Measurements from ENCODE around the gene SOX13.

SOX13 gene

DNA sequence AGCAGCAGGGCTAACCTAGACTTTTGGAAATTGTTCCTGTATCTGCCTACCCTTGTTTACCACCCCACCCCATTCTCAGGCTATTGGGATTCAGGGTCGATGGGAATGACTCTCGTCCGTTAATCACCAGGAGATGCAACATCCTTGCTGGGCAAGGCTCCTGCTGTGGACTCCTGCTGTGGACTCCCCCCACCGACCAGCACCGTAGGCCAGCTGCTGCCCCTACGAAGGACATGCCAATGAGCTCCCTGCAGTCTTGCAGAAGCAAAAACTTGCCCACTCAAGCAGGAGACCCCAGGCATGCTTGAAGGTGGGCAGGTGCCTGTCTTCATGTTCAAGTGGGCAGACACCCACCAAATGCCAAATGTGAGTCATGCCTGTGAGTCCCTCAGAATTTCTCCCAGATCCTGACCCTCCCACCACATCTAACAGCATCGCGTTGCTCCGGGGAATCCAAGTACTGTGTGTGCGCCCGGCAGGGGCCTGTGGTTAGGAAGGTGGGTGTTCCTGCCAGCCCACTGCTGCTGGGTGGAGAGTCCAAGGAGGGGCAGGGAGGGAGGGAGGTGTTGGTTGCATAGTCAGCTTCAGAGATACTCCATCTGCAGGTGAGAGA is 41.7 kb upstream of the SOX13 start:
- Histone ChIP-seq H3K18ac (ENCODE audit: low read depth in 1 of 2, low read length in 2 of 2) (no peak overlapping the region), H3K9me3 (ENCODE audit: control insufficient read depth, low read length) (no peaks in the 10 kb centered on the region), H4K8ac (ENCODE audit: low read length) (peak overlapping the region; percentile 54), H2BK15ac (ENCODE audit: low read depth, poor library complexity, severe bottlenecking) (no peak overlapping the region), H3K4me2 (ENCODE audit: low read length, poor library complexity, severe bottlenecking) (no peak overlapping the region), H2BK120ac (ENCODE audit: low read depth, low read length) (no peak overlapping the region), H3K9ac (ENCODE audit: low read length) (no peak overlapping the region), H3K14ac (ENCODE audit: low read length in 2 of 2) (no peak overlapping the region), H2AFZ (ENCODE audit: low read depth, low read length) (no peak overlapping the region), H3K23ac (ENCODE audit: low read length in 2 of 2) (no peak overlapping the region), H3K79me1 (replicated peaks; ENCODE audit: low read length, poor library complexity, severe bottlenecking) (no peaks in the 10 kb centered on the region), H3K27ac (ENCODE audit: low read length, poor library complexity, severe bottlenecking) (no peak overlapping the region), H2AK5ac (ENCODE audit: low read length, severe bottlenecking) (no peak overlapping the region), H3K4me1 (ENCODE audit: control insufficient read depth, insufficient read depth, low read depth, low read length) (peaks cover 8% of the 10 kb centered on the region), H3K4ac (ENCODE audit: low read depth in 1 of 2, low read length in 2 of 2) (no peak overlapping the region), H3K4me3 (ENCODE audit: insufficient read depth in 1 of 2, low read depth in 1 of 2, low read length in 2 of 2) (no peak overlapping the region), H3K27me3 (ENCODE audit: control insufficient read depth in 1 of 2, insufficient read depth in 1 of 2, low read length in 2 of 2) (peaks cover 8 to 34% of the 10 kb centered on the region in 2 experiments), H3K36me3 (ENCODE audit: control insufficient read depth in 1 of 2, insufficient read depth in 2 of 2, low read depth in 1 of 2, low read length in 2 of 2) (no peaks in the 10 kb centered on the region), H2BK5ac (ENCODE audit: low read depth, low read length, poor library complexity, severe bottlenecking) (no peak overlapping the region), H4K91ac (ENCODE audit: low read length) (no peak overlapping the region), H2BK12ac (ENCODE audit: low read length in 2 of 2) (no peak overlapping the region)
- 81% methylated on average over 11 of the region's 11 CpGs for WGBS
- DNase-seq = no peak

DNA sequence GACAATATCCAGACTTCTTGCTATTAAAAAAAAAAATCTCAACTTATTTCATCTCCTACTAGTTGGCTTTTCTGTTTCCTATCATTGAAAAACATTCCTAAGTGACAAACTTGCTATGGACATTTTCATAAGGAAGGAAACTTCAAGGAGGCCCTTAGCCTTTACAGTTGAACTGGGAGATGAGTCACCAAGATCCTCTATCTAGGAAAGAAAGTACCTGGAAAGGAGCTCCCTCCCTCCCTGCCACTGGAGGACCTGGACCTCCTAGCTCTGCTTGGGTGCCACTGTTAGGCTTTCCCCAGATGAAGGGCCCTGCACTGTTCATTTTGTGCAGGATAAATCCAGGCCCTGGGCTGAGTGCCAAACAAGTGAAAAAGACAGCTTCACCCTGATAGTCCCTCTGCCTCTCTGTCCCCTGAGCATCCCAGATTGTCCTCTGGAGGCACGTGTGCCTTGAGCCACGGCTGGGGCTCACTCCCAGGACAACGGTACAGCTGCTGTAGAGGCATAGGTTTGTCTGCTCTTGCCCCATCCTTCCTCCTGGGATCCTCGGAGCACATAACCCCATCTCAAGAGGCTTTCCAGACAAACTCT is 40.2 kb upstream of the SOX13 start:
- no peak overlapping the region for H2BK5ac ChIP-seq (ENCODE audit: low read depth, low read length, poor library complexity, severe bottlenecking)
- no peak overlapping the region for H3K4me2 ChIP-seq (ENCODE audit: low read length, poor library complexity, severe bottlenecking)
- no peak overlapping the region for H2BK15ac ChIP-seq (ENCODE audit: low read depth, poor library complexity, severe bottlenecking)
- H3K79me1 ChIP-seq (replicated peaks; ENCODE audit: low read length, poor library complexity, severe bottlenecking) = no peaks in the 10 kb centered on the region
- H2AFZ ChIP-seq (ENCODE audit: low read depth, low read length) = peak overlapping the region; percentile 19
- peak overlapping the region in 1 of 2 experiments; percentile 77 for H3K14ac ChIP-seq (ENCODE audit: low read length in 2 of 2)
- no peak overlapping the region for H3K27ac ChIP-seq (ENCODE audit: low read length, poor library complexity, severe bottlenecking)
- H2BK120ac ChIP-seq (ENCODE audit: low read depth, low read length) = no peak overlapping the region
- no peak overlapping the region for H4K91ac ChIP-seq (ENCODE audit: low read length)
- H3K18ac ChIP-seq (ENCODE audit: low read depth in 1 of 2, low read length in 2 of 2) = no peak overlapping the region
- H3K4me3 ChIP-seq (ENCODE audit: insufficient read depth in 1 of 2, low read depth in 1 of 2, low read length in 2 of 2) = no peak overlapping the region
- no peaks in the 10 kb centered on the region for H3K9me3 ChIP-seq (ENCODE audit: control insufficient read depth, low read length)
- peaks cover 0 to 24% of the 10 kb centered on the region in 2 experiments for H3K27me3 ChIP-seq (ENCODE audit: control insufficient read depth in 1 of 2, insufficient read depth in 1 of 2, low read length in 2 of 2)
- no peak overlapping the region for H2AK5ac ChIP-seq (ENCODE audit: low read length, severe bottlenecking)
- WGBS = 74% methylated on average over 4 of the region's 4 CpGs
- no peak overlapping the region for H3K23ac ChIP-seq (ENCODE audit: low read length in 2 of 2)
- DNase-seq = peak; percentile 14
- H3K4ac ChIP-seq (ENCODE audit: low read depth in 1 of 2, low read length in 2 of 2) = no peak overlapping the region
- H4K8ac ChIP-seq (ENCODE audit: low read length) = no peak overlapping the region
- no peak overlapping the region for H2BK12ac ChIP-seq (ENCODE audit: low read length in 2 of 2)
- H3K9ac ChIP-seq (ENCODE audit: low read length) = no peak overlapping the region
- no peaks in the 10 kb centered on the region for H3K36me3 ChIP-seq (ENCODE audit: control insufficient read depth in 1 of 2, insufficient read depth in 2 of 2, low read depth in 1 of 2, low read length in 2 of 2)
- H3K4me1 ChIP-seq (ENCODE audit: control insufficient read depth, insufficient read depth, low read depth, low read length) = peaks cover 8% of the 10 kb centered on the region

- 87% methylated on average over 1 of the region's 1 CpG for WGBS
- H3K4ac ChIP-seq (ENCODE audit: low read depth in 1 of 2, low read length in 2 of 2) = no peak overlapping the region
- H3K18ac ChIP-seq (ENCODE audit: low read depth in 1 of 2, low read length in 2 of 2) = no peak overlapping the region
- H2BK5ac ChIP-seq (ENCODE audit: low read depth, low read length, poor library complexity, severe bottlenecking) = no peak overlapping the region
- H4K91ac ChIP-seq (ENCODE audit: low read length) = no peak overlapping the region
- no peak overlapping the region for H2BK120ac ChIP-seq (ENCODE audit: low read depth, low read length)
- no peaks in the 10 kb centered on the region for H3K36me3 ChIP-seq (ENCODE audit: control insufficient read depth in 1 of 2, insufficient read depth in 2 of 2, low read depth in 1 of 2, low read length in 2 of 2)
- H2BK15ac ChIP-seq (ENCODE audit: low read depth, poor library complexity, severe bottlenecking) = no peak overlapping the region
- no peak overlapping the region for H2BK12ac ChIP-seq (ENCODE audit: low read length in 2 of 2)
- H2AK5ac ChIP-seq (ENCODE audit: low read length, severe bottlenecking) = no peak overlapping the region
- H3K27me3 ChIP-seq (ENCODE audit: control insufficient read depth in 1 of 2, insufficient read depth in 1 of 2, low read length in 2 of 2) = peaks cover 0 to 20% of the 10 kb centered on the region in 2 experiments
- no peak overlapping the region for H4K8ac ChIP-seq (ENCODE audit: low read length)
- H3K4me2 ChIP-seq (ENCODE audit: low read length, poor library complexity, severe bottlenecking) = no peak overlapping the region
- H3K14ac ChIP-seq (ENCODE audit: low read length in 2 of 2) = no peak overlapping the region
- H3K23ac ChIP-seq (ENCODE audit: low read length in 2 of 2) = no peak overlapping the region
- no peak for DNase-seq
- no peaks in the 10 kb centered on the region for H3K9me3 ChIP-seq (ENCODE audit: control insufficient read depth, low read length)
- no peak overlapping the region for H3K4me3 ChIP-seq (ENCODE audit: insufficient read depth in 1 of 2, low read depth in 1 of 2, low read length in 2 of 2)
- no peak overlapping the region for H2AFZ ChIP-seq (ENCODE audit: low read depth, low read length)
- H3K79me1 ChIP-seq (replicated peaks; ENCODE audit: low read length, poor library complexity, severe bottlenecking) = no peaks in the 10 kb centered on the region
- peaks cover 8% of the 10 kb centered on the region for H3K4me1 ChIP-seq (ENCODE audit: control insufficient read depth, insufficient read depth, low read depth, low read length)
- no peak overlapping the region for H3K9ac ChIP-seq (ENCODE audit: low read length)
- H3K27ac ChIP-seq (ENCODE audit: low read length, poor library complexity, severe bottlenecking) = no peak overlapping the region
Measured at GRCh38 chr1:204033306-204033705, 39.6 kb upstream of the SOX13 start.

DNA sequence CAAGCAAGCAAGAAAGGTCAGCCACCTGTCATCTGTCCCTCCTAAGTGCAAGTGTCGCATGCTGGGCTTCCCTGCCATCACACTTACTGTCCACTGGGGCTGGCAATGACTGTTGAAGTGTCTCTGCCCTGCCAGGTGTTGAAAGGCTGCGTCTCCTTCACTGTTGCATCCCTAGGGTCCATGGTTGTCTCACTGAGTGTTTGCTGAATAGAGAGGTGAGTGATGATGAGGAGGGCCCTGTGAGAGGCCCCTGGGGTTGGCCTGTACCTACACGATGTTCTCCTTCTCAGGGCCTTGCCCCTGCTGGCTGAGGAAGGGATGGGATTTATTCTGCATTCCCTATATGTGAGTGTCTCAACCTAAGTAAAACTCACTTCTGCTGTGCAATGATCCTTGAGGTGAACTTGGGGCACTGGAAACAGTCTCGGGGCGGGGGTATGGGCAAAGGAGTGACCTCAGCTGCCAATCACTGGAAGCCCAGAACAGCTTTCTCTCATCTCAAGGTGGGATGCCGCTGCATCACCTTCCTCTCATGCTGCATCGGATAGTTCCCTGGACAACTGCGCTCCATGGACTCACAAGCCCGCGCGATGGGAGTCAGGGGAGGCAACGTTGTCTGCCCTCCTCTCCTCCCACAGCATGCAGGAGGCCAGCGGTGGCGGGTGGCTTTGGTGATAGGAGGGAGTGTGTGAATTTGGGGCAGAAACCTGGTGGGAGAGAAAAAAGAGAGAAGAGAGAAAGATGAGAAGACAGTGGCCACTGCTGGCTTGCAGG is 35.8 kb upstream of the SOX13 start:
- Histone ChIP-seq H2AK5ac (ENCODE audit: low read length, severe bottlenecking) (no peak overlapping the region), H3K36me3 (ENCODE audit: control insufficient read depth in 1 of 2, insufficient read depth in 2 of 2, low read depth in 1 of 2, low read length in 2 of 2) (no peaks in the 10 kb centered on the region), H3K14ac (ENCODE audit: low read length in 2 of 2) (no peak overlapping the region), H3K79me1 (replicated peaks; ENCODE audit: low read length, poor library complexity, severe bottlenecking) (no peaks in the 10 kb centered on the region), H3K4ac (ENCODE audit: low read depth in 1 of 2, low read length in 2 of 2) (no peak overlapping the region), H2BK15ac (ENCODE audit: low read depth, poor library complexity, severe bottlenecking) (no peak overlapping the region), H3K4me1 (ENCODE audit: control insufficient read depth, insufficient read depth, low read depth, low read length) (peaks cover 11% of the 10 kb centered on the region), H3K9ac (ENCODE audit: low read length) (no peak overlapping the region), H2BK5ac (ENCODE audit: low read depth, low read length, poor library complexity, severe bottlenecking) (no peak overlapping the region), H3K4me3 (ENCODE audit: insufficient read depth in 1 of 2, low read depth in 1 of 2, low read length in 2 of 2) (no peak overlapping the region), H3K9me3 (ENCODE audit: control insufficient read depth, low read length) (no peaks in the 10 kb centered on the region), H4K91ac (ENCODE audit: low read length) (no peak overlapping the region), H2AFZ (ENCODE audit: low read depth, low read length) (no peak overlapping the region), H3K23ac (ENCODE audit: low read length in 2 of 2) (no peak overlapping the region), H3K27me3 (ENCODE audit: control insufficient read depth in 1 of 2, insufficient read depth in 1 of 2, low read length in 2 of 2) (peaks cover 0 to 6% of the 10 kb centered on the region in 2 experiments), H3K4me2 (ENCODE audit: low read length, poor library complexity, severe bottlenecking) (no peak overlapping the region), H2BK120ac (ENCODE audit: low read depth, low read length) (no peak overlapping the region), H2BK12ac (ENCODE audit: low read length in 2 of 2) (no peak overlapping the region), H4K8ac (ENCODE audit: low read length) (no peak overlapping the region), H3K27ac (ENCODE audit: low read length, poor library complexity, severe bottlenecking) (no peak overlapping the region), H3K18ac (ENCODE audit: low read depth in 1 of 2, low read length in 2 of 2) (no peak overlapping the region)
- WGBS = 76% methylated on average over 12 of the region's 14 CpGs
- no peak for DNase-seq

Measured in mesenchymal stem cell (in vitro differentiated cells and primary cell).